ENCODE data around the gene CDK5R1. TPM values are rescaled to one million over a fixed set of nuclear protein-coding genes. Genes with fewer than 3 reads are reported as not detected.

CDK5R1 gene
- total RNA-seq, 1 donor from 2014 or later: 34.1 TPM

DNA sequence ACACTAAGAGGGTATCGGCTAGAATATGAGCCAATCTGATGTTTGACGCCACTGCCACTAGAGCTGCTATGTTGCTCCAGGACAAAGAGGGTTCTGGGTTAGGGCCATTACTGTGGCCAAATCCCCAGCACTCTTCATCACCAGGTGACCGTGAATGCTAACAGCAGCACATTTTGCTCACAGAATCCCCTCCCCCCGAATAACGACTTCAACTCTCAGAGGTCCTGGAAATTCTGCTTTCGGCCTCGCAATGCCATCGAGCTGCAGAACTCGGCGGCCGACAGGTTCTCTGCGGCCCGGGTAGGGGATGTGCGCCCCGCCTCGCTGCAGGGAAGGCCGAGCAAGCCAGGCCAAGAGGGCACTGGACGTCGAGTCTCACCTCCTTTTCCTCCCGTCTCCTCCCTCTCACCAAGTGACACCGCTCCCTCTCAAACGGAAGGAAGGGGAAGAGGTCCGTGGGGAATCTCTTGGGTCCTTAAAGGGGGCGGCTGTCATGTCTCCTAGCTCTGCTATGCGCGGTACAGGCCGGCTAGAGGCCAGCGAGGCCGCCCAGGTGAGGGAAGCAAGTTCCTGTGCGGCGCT, 31.9 kb downstream of the CDK5R1 start:
- Mint-ChIP-seq H3K27me3 (ENCODE audit: low read depth) (no peaks in the 10 kb centered on the region), H3K9me3 (no peaks in the 10 kb centered on the region), H3K4me3 (peak overlapping the region; percentile 78), H3K4me1 (peaks cover 76% of the 10 kb centered on the region), H3K27ac (ENCODE audit: unreplicated experiment) (peak overlapping the region; percentile 99), H3K36me3 (ENCODE audit: low read depth) (no peaks in the 10 kb centered on the region)
- TF ChIP-seq, protein P1, sequence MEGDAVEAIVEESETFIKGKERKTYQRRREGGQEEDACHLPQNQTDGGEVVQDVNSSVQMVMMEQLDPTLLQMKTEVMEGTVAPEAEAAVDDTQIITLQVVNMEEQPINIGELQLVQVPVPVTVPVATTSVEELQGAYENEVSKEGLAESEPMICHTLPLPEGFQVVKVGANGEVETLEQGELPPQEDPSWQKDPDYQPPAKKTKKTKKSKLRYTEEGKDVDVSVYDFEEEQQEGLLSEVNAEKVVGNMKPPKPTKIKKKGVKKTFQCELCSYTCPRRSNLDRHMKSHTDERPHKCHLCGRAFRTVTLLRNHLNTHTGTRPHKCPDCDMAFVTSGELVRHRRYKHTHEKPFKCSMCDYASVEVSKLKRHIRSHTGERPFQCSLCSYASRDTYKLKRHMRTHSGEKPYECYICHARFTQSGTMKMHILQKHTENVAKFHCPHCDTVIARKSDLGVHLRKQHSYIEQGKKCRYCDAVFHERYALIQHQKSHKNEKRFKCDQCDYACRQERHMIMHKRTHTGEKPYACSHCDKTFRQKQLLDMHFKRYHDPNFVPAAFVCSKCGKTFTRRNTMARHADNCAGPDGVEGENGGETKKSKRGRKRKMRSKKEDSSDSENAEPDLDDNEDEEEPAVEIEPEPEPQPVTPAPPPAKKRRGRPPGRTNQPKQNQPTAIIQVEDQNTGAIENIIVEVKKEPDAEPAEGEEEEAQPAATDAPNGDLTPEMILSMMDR (conservative IDR thresholded peaks at IDR 0.05): no peak
- no peak for DNase-seq (ENCODE audit: low read depth, low spot score)

DNA sequence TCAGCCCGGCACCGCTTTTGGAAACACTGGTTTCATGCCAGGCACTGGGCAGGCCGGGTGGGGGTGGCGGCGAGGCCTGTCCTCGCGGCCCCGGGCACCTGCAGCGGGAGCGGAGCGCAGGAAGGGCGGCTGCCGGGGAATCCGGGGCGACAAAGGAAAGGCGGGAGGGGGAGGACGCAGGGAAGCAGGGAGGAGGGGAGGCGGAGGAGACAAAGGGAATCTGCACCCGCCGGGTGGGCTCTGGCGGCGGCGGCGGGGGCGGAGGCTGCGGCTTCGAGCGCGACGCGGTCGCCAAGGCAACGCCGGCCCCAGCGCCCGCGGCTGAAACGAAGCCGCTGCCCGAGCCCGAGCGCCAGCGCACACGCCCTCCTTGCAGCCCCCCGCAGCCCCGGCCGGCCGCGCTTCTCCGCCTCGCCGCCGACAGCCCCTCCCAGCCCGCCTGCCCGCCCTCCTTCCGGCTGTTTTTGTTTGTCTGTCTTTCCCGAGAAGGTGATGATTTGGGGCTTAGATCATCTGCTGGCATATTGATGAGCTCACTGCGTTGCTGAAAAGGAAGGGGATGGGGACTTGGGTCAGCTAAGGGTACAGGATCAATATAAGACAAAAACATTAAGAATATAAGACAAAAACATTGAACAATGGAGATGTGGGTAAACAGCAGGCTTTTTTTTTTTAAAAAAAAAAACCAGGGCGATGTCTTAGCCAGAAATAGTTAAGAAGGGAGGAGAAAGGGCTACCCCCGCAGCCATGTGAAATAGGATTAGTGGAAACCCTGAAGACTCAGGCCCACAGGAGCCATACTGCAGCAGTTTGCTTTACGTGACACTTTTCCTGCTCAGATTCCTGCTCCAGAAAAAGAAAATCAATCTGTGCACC, 32.7 kb downstream of the CDK5R1 start:
- H3K4me3 Mint-ChIP-seq: peak overlapping the region; percentile 84
- H3K4me1 Mint-ChIP-seq: peaks cover 80% of the 10 kb centered on the region
- TF ChIP-seq, protein P1 (conservative IDR thresholded peaks at IDR 0.05): no peak
- H3K9me3 Mint-ChIP-seq: no peaks in the 10 kb centered on the region
- DNase-seq (ENCODE audit: low read depth, low spot score): peak; percentile 76
- no peaks in the 10 kb centered on the region for H3K36me3 Mint-ChIP-seq (ENCODE audit: low read depth)
- H3K27me3 Mint-ChIP-seq (ENCODE audit: low read depth): no peaks in the 10 kb centered on the region
- H3K27ac Mint-ChIP-seq (ENCODE audit: unreplicated experiment): peak overlapping the region; percentile 99

DNA sequence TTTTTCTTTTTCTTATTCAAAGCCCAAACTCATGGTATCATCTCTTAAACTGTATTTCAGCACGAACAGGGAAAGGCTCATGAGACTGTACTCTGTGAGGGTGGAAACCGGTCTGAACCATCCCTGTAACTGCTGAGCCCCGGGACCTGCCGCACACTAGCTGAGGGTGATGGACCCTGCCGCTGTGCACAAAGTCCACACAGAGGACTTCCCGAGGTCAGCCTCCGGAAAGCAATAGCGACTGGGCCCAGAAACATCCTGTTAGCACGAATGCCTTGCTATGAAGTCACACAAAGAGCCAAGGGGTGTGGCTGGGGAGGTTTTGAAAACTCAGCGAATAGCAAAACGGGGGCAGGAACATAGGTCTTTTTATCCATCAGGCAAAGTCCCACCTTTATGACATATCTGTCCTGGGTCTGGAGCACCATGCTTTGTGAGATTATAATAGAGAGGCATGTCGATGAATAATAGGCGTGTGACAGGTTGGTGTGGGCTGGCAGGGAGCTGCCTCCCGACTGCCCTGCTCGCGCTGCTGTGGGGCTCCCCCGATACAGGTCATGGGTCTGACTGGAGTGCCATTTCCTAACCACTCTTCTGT, 33.4 kb downstream of the CDK5R1 start:
- H3K9me3 Mint-ChIP-seq: no peaks in the 10 kb centered on the region
- no peaks in the 10 kb centered on the region for H3K36me3 Mint-ChIP-seq (ENCODE audit: low read depth)
- DNase-seq (ENCODE audit: low read depth, low spot score): no peak
- TF ChIP-seq, protein P1 (conservative IDR thresholded peaks at IDR 0.05): no peak
- H3K27me3 Mint-ChIP-seq (ENCODE audit: low read depth): no peaks in the 10 kb centered on the region
- H3K27ac Mint-ChIP-seq (ENCODE audit: unreplicated experiment): peak overlapping the region; percentile 96
- H3K4me3 Mint-ChIP-seq: peak overlapping the region; percentile 84
- peaks cover 79% of the 10 kb centered on the region for H3K4me1 Mint-ChIP-seq

DNA sequence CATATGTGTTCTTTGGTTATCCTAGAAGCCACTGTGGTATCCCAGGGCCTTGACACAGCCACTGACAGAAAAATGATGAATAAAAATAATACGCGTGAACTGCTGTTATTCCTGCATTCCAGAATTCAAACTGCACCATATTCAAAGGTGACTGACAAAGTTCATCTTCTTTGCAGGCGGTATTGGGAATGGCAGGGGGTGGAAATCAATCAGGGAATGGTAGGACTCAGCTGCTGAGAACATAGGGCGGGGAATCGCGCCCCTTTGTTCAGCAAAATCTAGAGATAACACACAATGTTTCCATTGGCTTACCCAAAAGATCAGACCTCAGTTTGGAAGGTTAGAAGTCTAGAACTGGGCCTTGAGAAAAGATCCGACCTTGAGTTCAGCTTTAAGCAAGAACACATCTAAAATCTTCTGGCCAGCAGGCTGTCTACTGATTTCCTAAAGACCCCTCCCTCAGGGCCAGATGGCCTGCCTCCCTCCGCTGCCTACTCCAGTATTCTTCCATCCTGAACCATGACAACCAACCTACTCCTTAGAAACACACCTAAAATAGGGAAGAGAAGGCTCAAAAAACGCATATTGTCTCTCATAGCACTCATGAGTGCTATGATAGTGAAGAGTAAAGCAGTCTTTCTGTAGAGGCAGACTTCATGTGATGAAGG, 34.1 kb downstream of the CDK5R1 start:
- TF ChIP-seq, protein P1 (conservative IDR thresholded peaks at IDR 0.05): no peak
- H3K4me1 Mint-ChIP-seq: peaks cover 74% of the 10 kb centered on the region

DNA sequence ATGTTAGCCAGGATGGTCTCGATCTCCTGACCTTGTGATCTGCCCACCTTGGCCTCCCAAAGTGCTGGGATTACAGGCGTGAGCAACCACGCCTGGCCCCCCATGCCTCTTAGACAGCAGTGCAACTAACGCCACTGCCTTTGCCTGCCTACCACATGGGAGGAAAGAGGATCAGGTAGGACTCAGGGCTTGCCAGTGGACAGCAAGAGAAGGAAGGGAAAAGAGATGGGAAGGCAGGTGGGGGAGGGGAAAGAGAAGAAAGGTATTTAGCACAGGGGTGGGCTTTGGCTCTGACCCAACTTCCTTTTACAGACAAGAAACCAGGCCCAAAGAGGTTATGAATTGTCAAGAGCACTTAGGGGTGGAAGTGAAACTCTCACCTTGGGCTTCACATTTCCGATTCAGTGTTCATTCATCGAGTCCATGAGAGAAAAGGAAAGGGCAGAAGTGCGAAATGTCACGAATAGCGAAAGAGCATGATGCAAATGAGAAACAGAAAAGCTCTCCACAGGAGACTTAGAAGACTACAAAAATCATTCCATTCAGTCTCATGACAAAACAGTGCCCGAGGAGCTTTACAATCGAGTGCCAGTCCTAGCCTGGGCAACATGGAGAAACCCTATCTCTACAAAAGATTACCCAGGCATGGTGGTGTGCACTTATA, 36.4 kb downstream of the CDK5R1 start:
- no peak for DNase-seq (ENCODE audit: low read depth, low spot score)
- TF ChIP-seq, protein P1 (conservative IDR thresholded peaks at IDR 0.05): no peak
- peaks cover 60% of the 10 kb centered on the region for H3K4me1 Mint-ChIP-seq
- peak overlapping the region; percentile 3 for H3K4me3 Mint-ChIP-seq
- H3K27ac Mint-ChIP-seq (ENCODE audit: unreplicated experiment): peak overlapping the region; percentile 68
- H3K27me3 Mint-ChIP-seq (ENCODE audit: low read depth): no peaks in the 10 kb centered on the region
- no peaks in the 10 kb centered on the region for H3K36me3 Mint-ChIP-seq (ENCODE audit: low read depth)
- no peaks in the 10 kb centered on the region for H3K9me3 Mint-ChIP-seq

More for the DNA sequence above, 34.1 kb downstream of the CDK5R1 start:
- peak overlapping the region; percentile 96 for H3K27ac Mint-ChIP-seq (ENCODE audit: unreplicated experiment)
- DNase-seq (ENCODE audit: low read depth, low spot score): no peak
- H3K9me3 Mint-ChIP-seq: no peaks in the 10 kb centered on the region
- H3K4me3 Mint-ChIP-seq: peak overlapping the region; percentile 84
- no peaks in the 10 kb centered on the region for H3K36me3 Mint-ChIP-seq (ENCODE audit: low read depth)
- no peaks in the 10 kb centered on the region for H3K27me3 Mint-ChIP-seq (ENCODE audit: low read depth)
